Activated gamma-delta T cell (primary cell): ENCODE results near the gene BBS5.
"Not testable (repeated sequence)": the region's sequence is repeated elsewhere in the genome, so short reads cannot be mapped to it uniquely, and the experiment has no call there.

Experiments used
- DNase-seq: peaks from one replicate; lab custom pipeline; 2025; lab: John Stamatoyannopoulos, UW

Gene BBS5

DNA sequence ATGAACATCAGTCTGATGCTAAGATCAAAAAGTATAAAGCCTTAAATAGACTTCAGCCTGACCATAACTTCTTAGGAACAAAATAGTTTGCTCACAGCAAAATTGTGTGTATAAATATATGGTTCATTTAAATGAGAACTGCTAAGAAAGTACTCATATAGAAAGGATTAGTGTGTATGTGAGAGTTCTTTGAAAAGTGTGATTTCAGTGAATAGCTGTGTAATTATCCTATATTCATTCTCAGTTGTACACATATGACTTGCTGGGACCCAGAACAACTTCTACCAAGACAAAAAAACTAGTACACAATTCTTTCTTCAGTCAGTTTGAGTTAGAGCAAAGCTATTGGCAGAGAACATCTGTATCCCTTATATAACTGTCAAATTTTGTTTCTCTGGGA lies 7.2 kb downstream of the BBS5 start:
- DNase-seq: no peak

DNA sequence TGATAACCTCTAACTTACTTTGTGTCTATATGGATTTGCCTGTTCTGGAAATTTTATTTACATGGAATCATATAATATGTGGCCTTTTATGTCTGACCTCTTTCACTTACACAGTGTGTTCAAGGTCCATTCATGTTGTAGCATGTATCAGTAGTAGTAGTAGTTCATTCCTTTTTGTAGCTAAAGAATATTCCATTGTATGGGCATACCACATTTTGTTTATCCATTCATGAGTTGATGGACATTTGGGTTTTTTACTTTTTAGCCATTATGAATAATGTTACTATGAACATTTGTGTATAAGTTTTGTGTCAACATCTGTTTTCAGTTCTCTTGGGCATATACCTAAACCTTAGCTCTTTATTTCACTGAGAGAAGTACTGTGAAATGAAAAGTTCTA lies 11.5 kb downstream of the BBS5 start:
- no peak for DNase-seq

DNA sequence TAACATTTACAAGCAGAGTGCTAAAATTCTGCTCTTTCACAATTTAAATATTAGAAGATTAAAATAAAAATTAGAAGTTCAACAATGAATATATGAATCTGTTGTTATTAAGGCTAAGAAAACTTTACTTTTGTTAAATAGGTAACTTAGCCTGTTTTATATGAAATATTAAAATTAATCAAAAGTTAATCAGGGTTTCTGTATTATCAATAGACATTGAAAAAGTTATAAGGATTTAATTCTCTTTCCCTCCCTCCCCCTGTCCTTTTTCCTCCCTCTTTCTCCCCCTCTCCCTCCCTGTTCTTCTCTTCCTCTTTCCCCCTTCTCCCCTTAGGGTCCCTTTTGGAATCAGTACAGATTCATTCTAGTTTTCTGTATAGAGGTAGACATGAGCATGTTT lies 12.1 kb downstream of the BBS5 start:
- no peak for DNase-seq

DNA sequence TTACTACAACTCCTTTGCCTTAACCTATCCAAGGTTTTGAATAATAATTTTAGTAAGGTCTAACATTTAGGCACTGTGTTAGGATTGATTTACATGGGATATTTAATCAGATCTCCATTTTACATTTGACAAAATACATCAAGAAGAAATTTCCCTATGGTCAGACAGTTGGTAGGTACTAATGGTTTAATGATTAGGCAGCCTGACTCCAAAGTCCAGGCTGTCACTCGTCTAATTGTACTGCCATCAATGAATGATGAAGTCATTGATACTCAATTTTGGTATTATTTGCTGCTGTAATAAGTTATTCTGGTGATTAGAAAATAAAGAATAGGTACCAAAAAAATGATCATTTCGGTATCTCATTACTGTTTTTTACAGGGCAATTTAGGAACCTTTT lies 14.1 kb downstream of the BBS5 start:
- DNase-seq: no peak

DNA sequence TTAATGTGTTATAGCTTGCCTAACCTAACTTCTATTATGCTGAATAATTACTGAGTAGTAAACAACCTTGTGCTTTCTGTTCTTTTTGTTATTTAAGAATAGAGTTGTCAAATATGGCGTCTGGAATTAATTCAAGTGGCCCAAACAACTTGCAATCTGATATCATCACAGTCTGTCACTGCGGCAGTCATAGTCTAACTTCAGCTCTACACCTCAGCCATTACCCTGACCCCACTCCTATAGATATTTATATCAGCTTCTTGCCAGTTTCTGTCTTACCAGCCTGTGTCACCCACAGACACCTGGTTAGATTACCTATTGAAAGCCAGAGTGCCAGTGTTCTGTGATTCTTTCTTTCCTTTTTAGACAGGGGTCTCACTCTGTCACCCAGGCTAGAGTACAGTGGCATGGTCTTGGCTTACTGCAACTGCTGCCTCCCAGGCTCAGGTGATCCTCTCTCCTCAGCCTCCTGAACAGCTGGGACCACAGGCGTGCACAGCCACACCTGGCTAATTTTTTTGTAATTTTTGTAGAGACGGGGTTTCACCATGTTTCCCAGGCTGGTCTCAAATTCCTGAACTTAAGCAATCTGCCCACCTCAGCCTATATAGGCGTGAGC lies 16.1 kb downstream of the BBS5 start:
- no peak for DNase-seq

DNA sequence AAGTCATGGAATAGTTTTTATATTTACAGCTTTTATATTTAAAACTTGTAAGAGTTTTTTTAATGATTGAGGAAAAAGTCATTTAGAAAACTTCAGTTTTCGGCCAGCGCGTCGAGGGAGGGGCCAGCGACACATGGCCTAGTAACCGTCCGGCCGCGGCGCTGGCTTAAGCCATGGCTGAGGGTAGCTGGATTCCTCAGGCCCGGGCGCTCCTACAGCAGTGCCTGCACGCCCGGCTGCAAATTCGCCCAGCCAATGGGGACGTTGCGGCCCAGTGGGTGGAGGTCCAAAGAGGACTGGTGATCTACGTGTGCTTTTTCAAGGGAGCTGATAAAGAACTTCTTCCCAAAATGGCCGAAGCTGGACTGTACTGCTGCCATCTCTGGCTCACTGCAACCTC lies 25.4 kb downstream of the BBS5 start:
- DNase-seq: no peak

DNA sequence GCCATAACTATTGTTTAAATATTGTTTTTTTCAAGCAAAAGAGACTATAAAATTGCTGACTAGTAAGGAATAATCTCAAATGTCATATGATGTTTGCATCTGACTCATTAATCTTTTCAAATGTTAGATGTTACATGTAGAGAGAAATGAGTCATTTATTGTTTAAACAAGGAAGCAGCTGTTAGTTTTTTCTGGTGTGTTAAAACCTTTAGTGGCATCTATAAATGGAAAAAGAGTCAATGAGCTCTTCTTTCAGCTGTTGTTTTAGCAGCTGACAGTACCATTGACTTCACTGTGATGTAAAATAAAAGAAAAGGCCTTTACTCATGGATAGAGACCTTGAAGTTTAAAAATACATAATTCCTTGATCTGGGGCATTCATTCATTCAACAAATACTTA lies 28.4 kb downstream of the BBS5 start:
- DNase-seq: no peak

DNA sequence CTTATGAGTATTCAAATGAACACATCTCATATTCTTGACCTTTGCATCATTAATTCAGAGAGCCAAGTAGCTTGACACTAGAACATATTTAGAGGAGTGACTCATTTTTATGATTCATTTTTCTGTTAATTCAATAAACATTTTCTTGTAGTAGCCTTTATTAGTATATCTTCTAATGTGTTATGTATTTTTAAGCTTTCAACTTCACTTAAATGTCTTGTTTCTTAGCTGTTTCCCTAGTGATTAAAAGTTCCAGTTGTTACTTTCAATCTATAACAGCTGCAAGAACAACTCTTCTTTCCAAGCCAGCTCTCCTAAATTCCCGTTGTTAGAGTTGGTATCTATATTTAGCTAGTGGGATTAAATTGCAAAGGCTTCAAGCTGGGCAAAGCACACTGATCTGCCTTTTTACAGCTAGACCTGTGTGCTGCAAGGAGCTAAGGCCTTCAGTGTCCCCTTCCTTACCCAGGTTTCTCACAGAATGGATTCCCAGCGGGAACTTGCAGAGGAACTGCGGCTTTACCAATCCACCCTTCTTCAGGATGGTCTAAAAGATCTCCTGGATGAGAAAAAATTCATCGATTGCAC lies 30.1 kb downstream of the BBS5 start, which contains the start of gene KLHL41:
Gene KLHL41 (plus strand): TSS at position 405 of the 588 bp plus-strand sequence. CDS start 77 bp downstream, at position 482.
- DNase-seq: no peak

DNA sequence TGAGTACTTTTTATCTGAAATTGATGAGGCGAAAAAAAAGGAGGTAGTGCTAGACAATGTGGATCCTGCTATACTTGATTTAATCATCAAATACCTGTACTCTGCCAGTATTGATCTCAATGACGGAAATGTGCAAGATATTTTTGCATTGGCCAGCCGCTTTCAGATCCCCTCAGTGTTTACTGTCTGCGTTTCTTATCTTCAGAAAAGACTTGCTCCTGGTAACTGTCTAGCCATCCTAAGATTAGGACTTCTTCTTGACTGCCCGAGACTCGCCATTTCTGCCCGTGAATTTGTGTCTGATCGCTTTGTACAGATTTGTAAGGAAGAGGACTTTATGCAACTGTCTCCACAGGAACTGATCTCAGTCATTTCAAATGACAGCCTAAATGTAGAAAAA lies 30.7 kb downstream of the BBS5 start:
- DNase-seq: no peak

DNA sequence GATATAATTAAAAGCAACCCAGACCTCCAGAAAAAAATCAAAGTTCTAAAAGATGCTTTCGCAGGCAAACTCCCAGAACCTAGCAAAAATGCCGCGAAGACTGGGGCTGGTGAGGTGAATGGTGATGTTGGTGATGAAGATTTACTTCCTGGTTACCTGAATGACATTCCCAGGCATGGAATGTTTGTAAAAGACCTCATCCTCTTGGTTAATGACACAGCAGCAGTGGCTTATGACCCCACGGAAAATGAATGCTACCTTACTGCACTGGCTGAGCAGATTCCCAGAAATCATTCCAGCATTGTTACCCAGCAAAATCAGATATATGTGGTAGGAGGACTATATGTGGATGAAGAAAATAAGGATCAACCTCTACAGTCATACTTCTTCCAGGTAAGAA lies 31.2 kb downstream of the BBS5 start:
- DNase-seq: no peak

DNA sequence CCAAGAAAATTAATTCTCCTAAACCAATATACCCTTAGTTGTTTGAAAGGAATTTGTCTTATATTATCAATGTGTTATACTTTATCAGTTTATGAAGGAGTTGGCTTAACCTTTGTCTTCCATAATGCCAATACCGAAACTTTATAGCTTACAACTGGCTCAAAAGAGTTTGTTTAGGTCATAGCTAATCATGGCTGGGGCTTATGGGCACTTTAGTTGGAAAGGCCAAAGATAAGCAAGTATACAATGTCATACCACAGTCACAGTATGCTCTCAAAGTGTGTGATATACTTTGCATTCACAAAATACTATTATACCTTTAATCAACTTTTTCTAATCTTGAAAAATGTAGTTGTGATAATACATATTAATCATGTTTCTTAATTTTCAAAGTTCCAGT lies 32.5 kb downstream of the BBS5 start:
- DNase-seq: no peak

DNA sequence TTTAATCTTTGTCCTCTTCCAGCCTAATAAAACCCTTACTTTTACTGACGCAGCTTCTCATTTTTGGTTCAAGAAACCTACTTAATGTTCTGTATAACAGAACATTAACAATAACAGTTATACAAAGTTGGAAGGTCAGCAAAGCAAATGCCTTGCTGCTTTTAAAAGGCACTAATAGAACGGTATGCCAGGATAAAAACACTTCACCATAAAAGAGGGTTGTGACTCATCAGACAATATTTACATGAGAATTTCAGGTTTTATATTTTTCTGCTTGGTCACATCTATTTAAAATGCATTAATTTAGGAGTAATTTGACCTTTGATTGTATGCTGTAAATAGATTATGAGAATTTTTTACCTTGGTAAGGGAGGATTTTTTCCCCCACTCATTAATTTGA lies 33.2 kb downstream of the BBS5 start:
- DNase-seq: no peak

DNA sequence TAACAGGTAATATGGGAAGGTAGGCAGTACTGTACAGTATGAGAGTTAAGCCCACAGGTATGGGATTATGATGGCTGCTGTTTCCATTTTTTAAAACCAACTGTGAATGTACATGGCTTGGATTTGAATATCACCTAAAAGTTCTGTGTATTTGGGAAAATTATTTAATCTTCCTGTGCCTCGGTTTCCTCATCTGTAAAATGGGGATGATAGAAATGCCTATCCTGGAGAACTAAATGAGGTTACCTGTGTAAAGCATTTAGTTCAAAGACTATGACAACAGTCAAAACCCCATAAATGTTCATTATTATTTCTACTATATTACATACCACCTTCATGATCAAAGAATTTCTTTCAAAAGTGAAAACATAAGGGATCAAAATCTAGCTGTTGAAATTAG lies 33.8 kb downstream of the BBS5 start:
- DNase-seq: no peak

DNA sequence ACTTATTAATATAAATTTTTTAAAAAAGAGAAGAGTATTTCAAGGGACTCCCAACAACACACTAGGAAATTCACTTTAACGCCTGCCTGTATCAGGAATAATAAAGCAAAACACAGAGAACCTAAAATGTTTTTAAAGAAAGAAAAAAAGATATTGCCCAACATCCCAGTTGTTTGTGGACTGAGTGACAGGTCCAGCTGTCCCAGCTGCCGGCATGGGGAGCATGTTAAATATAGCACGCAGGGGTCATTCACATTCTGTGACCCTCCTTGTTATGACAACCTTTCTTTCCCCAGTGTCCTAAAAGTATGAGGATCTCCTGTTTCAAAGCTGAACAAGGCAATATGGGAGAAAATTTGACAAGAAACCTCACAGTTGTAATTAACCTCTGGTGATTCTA lies 34.6 kb downstream of the BBS5 start:
- no peak for DNase-seq

DNA sequence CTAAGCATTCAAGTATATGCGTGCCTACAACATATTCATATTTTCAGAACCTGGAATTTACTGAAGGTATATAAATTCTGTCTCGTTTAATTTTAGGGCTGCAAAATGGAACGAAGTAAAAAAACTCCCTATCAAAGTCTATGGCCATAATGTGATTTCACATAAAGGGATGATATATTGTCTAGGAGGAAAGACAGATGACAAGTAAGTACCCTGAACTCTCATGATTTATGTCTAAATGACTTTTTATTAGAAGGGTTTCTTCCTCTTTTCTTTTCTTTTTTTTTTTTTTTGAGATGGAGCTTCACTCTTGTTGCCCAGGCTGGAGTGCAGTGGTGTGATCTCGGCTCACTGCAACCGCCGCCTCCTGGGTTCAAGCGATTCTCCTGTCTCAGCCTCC lies 35.5 kb downstream of the BBS5 start:
- DNase-seq: not testable (repeated sequence)

DNA sequence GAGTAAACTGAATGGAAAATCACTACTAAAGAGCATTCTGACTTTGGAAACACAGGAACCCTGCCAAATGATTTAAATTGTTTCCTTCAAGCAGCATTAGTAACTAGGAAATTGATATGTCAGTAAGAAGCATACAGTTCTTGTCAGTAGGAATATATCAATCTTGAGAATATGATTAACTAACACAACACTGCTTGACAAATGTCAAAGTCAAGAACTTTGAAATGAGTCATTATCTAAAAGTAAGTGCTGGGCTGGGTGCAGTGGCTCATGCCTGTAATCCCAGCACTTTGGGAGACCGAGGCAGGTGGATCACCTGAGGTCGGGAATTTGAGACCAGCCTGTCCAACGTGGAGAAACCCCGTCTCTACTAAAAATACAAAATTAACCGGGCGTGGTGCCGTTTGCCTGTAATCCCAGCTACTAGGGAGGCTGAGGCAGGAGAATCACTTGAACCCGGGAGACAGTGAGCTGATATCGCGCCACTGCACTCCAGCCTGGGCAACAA lies 37.2 kb downstream of the BBS5 start:
- not testable (repeated sequence) for DNase-seq

DNA sequence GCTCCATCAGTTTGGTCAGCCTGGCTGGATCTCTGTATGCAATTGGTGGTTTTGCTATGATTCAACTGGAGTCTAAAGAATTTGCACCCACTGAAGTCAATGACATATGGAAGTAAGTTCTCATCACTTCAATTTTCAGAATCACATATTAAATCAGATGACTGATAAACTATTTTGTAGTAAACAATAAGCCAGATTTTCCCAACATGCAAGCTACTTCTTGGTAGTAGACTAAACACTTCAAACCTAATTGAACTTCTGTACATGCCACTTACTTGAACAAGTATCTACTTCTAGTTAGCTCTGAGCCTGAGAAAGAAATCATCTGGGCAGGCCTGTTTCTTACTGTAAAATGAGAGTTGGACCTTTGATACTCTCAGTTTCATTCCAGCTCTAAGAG lies 41.6 kb downstream of the BBS5 start:
- DNase-seq: no peak

DNA sequence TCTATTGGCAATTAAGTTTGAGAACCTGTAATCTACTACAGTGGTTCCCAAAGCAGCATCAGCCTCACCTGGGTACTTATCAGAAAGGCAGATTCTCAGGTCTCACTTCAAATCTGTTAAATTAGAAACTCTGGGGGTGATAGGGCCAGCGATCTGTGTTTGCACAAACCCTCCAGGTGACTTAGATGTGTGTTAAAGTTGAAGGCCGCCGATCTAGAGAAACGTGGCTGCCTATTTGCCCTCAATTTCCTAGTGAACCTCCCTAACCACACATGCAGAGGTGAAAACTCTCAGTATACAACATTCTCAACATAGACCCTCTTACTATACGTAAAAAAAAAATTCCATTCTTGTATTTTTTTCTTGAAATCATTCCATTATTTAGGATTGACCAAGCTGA lies 44.4 kb downstream of the BBS5 start:
- DNase-seq: no peak

DNA sequence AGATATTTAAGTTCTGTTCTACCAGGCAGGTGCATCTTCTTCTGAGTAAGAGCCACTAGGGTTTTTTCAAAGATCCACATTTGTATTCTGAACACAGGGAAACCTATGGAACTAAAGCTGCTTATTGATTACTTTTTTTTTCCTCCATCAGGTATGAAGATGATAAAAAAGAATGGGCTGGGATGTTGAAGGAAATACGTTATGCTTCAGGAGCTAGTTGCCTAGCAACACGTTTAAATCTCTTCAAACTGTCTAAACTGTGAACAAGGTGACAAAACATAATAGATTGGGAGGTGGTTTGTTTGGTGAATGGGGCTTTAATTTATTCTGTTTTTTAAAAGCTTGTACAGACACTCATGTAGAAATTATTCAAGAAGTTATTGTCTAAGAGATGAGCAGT lies 46.1 kb downstream of the BBS5 start:
- no peak for DNase-seq

DNA sequence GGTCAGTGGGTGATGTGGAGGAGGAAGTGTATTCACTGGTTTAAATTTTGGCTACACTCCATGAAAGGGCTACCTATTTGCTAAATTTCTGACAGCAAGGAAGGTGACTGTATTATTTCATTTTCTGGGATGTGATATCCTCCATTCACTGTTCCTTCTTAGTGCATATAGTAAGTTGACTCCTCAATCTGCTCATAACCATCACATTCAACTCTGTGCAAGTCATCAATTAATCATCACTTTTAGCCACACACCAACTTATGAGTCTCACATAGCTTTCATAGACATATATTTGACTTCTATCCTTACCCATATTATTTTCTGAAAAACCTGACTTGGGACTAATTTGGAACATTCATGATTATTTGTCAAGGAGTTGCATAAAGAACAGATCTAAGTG lies 47.2 kb downstream of the BBS5 start:
- DNase-seq: no peak

DNA sequence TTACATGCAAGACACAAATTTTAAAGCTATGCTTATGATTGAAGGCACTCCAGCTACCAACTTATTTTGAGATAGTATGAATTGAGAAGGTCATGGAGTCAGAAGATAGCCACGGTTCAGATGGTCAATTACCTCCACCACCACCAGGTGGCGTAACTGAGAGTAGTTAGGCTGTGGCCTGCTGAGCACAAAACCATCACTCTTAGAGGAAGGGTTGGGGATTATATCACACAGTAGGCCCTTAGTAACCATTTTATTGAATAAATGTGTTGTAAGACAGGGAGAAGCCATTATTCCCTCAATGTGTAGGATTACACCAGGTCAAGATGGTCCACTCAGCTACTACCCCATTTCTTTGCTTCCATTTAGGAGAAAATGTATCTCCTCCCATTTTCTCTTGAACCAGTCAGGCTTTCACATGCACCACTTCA lies 49.0 kb downstream of the BBS5 start:
- DNase-seq: no peak

DNA sequence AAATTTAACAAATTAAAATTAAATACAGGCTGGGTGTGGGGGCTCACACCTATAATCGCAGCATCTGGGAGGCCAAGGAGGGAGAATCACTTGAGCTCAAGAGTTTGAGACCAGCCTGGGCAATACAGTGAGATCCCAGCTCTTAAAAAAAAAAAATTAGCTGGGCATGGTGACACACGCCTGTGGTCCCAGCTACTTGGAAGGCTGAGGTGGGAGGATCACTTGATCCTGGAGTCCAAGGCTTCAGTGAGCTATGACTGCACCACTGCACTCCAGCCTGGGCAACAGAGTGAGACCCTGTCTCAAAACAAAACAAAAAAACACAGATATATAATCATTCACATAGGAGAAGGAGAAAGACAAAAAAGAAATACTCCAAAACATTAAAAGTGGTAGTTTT lies 60.2 kb downstream of the BBS5 start:
- DNase-seq: not testable (repeated sequence)

DNA sequence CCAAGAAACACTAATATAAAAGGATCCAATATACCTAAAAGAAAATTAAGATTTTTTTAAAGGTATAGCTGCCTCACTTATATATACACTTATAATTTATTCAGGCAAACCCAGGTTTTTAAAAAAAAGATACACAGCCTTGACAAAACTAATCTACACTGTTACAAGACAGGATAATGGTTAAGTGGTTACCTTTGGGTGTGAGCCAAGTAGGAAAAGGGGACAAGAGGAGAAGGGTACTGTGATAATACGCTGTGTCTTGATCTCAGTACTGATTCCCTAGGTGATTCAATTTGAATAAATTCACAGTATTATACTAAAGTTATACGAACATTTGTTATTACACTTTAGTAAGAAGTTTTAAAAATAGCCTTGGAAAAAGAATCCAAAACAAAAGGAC lies 60.9 kb downstream of the BBS5 start:
- DNase-seq: no peak

DNA sequence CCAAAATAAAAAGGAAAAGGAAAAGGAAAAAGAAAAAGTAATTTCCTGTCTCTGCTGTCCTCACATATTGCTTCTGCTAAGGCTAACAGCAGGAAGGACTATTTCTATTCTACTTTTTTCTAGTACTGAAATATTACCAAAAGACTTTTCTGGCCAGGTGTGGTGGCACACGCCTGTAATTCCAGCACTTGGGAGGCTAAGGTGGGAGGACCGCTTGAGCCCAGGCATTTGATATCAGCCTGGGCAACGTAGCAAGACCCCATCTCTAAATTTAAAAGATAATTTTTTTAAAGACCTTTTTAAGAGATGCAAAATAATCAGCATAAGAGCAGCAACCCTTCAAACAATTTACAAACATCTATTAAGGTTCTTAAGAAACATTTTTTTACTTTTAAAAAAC lies 63.1 kb downstream of the BBS5 start:
- no peak for DNase-seq
